Anterior cingulate cortex (tissue), 58 donors: ENCODE measurements around the gene KASH5.
A peak's percentile ranks its signal among the peaks of the same experiment; 100 is the strongest.
"Not testable (repeated sequence)": the region's sequence is repeated elsewhere in the genome, so short reads cannot be mapped to it uniquely, and the experiment has no call there.

Experiments used
- DNase-seq, 58 donors: peaks; one replicate each; lab custom pipeline; 2025; lab: John Stamatoyannopoulos, UW

KASH5 gene

GRCh38 chr19:49447485-49448431 is 59.7 kb downstream of the KASH5 start:
- peak in 2 of 58 donors; percentile 10 to 18 for DNase-seq

GRCh38 chr19:49448432-49448786 is 60.4 kb downstream of the KASH5 start:
- no peak for DNase-seq

GRCh38 chr19:49450405-49450804 is 62.4 kb downstream of the KASH5 start:
- DNase-seq = no peak

- peak; percentile 32 to 99 (median 94) for DNase-seq
Observed at GRCh38 chr19:49451430-49452181, 63.6 kb downstream of the KASH5 start, which contains the start of gene PIH1D1. Gene PIH1D1 (minus strand): TSS chr19:49451814. CDS start chr19:49451574, 240 bp downstream.

- peak; percentile 77 to 99 (median 97) for DNase-seq
Observed at GRCh38 chr19:49453013-49453756, 65.1 kb downstream of the KASH5 start, which contains the start of gene ALDH16A1. Gene ALDH16A1 (plus strand): TSS chr19:49453225. CDS start chr19:49453332, 107 bp downstream.

- DNase-seq = no peak
Observed at GRCh38 chr19:49453757-49454240, 65.8 kb downstream of the KASH5 start.

- DNase-seq = no peak
Observed at GRCh38 chr19:49455773-49456172, 67.7 kb downstream of the KASH5 start.

- DNase-seq = no peak
Observed at GRCh38 chr19:49456326-49456725, 68.3 kb downstream of the KASH5 start.

GRCh38 chr19:49458567-49458903 is 70.5 kb downstream of the KASH5 start:
- no peak for DNase-seq

- no peak for DNase-seq
Observed at GRCh38 chr19:49459388-49459787, 71.3 kb downstream of the KASH5 start.

- not testable (repeated sequence) for DNase-seq
Observed at GRCh38 chr19:49461130-49461529, 73.1 kb downstream of the KASH5 start.

- no peak for DNase-seq
Observed at GRCh38 chr19:49461656-49462055, 73.6 kb downstream of the KASH5 start.

GRCh38 chr19:49462492-49462891 is 74.4 kb downstream of the KASH5 start:
- no peak for DNase-seq

GRCh38 chr19:49463960-49464740 is 76.1 kb downstream of the KASH5 start:
- no peak for DNase-seq

GRCh38 chr19:49465371-49465770 is 77.3 kb downstream of the KASH5 start:
- no peak for DNase-seq
